A549 (cell line): Measurements from ENCODE around the gene CCDC92B.

Source experiments
- BHLHE40 ChIP-seq: IDR thresholded peaks from 2 replicates; pipeline ENCODE4 v1.6.1; 2012; ENCODE audit warnings: low read depth, low read length, inconsistent platforms
- FOSL2 ChIP-seq, 2 experiments: fragments of 450-650 bp in 1 of 2; fragments of >200 bp in 1 of 2; sonication (Bioruptor Twin) in 1 of 2; formaldehyde crosslinking; IDR thresholded peaks; 2 replicates each; pipeline versions ENCODE4 v1.5.0 to v1.6.1; 2016 to 2020; ENCODE audit warnings: mild to moderate bottlenecking in 1 of 2, moderate library complexity in 1 of 2
- RAD21 ChIP-seq, 2 experiments: fragments of >200 bp in 1 of 2; sonication (Bioruptor Twin) in 1 of 2; formaldehyde crosslinking in 1 of 2; IDR thresholded peaks in 1 of 2; conservative IDR thresholded peaks in 1 of 2; 2 replicates in 1 of 2; 3 replicates in 1 of 2; pipeline ENCODE4 v1.6.1; 2012 to 2018; ENCODE audit warnings: inconsistent platforms in 1 of 2
- ZNF302 ChIP-seq: fragments of 250-450 bp; sonication (Bioruptor Pico); IDR thresholded peaks from 2 replicates; pipeline ENCODE4 v1.9.0; 2021; ENCODE audit warnings: inconsistent platforms, mild to moderate bottlenecking, moderate library complexity

- no peak for TF ChIP-seq BHLHE40
- no peak for TF ChIP-seq ZNF302
- TF ChIP-seq RAD21 (conservative IDR thresholded peaks at IDR 0.05 in 1 of 2, IDR thresholded peaks at IDR 0.05 in 1 of 2) = peak; percentile 52 to 59; a peak in 4 of 5 replicates
- TF ChIP-seq FOSL2 (IDR thresholded peaks at IDR 0.05) = no peak
- no peak for TF ChIP-seq FOSL2 (CRISPR knock-in tag; IDR thresholded peaks at IDR 0.05)
Measured at GRCh38 chr17:2707721-2708584, 41.5 kb downstream of the CCDC92B start.
